ENCODE measurements around the gene RTP4.
"Not testable (repeated sequence)": the region's sequence is repeated elsewhere in the genome, so short reads cannot be mapped to it uniquely, and the experiment has no call there.

RTP4 gene

DNA sequence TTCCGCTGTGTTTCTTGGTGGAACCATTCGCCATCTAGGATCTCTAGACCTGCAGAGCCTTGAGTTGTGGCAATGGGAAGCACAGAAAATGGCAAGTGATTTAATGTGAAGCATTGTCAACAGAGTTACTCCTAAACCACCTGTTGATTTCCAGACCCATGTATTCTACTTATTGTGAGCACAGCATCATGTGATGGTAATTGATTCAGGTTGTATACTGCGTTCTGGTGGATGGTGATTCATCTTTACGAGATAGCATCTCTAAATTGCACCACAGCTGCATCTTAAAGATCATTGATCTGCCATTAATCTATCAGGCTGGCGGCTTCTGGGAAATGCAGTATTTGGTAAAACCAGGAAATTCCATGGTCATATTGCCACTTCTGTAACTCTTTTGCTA lies 7.4 kb downstream of the RTP4 start:
- DNase-seq = no peak

DNA sequence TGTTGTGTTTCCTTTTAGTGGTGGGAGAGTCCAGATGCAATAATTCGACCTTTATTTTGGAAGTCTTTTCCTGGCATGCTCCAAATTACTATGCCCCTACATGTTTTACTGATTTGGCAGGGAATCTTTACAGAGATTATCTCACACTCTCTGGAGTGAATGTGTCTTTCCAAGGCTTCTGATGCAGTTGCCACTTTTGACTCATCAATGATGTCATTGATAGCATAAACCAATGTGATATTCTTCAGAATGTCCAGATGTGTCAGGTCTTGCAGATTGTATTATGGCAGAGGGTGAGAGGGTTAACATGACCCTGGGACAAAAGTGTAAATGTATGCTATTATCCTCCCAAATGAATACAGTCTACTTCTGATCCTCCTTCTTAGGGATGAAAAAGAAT lies 9.7 kb downstream of the RTP4 start:
- no peak for DNase-seq

DNA sequence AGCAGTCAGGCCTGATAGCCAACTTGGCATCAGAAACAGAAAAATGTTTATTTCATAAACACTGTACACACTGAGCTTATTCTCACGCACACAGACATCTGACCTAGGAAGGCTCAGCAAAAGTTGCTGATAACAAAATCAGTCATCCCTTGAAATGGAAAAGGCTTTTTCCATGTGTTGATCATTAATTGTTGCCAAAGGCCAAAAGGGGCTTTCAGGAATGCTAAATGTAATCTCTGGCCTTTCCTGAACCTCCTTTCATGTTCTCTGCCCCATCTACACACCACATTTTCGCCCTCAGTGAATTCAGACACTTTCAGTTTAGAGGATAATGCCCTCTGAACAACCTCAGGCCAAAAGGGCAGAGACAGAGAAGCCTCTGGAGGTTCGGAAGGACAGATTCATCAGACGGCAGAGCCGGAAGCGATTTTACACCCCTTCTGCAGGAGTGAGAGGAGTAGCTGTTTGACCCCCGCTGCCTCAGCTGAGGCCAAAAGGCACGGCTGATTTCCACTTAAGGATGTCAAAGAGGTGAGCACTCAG lies 14.5 kb downstream of the RTP4 start:
- DNase-seq = no peak

DNA sequence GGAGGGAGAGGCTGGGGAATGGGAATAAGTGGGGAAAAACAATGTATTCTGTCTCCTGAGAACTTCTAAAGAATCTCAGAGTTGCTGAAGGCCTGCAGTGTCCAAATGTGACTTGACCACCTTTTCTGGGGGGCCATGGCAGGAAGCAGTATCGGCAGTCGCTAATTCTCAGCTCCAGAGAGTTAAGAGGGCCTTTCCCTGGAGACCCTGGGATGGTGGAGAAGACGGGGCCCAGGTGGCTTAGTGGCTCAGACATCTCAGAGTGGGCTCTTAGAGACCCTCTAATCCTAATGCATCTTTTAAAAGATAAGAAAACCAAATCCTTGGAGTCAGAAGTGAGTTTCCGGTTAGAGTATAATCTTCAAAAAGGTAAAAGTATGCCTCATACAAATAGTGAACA lies 15.1 kb downstream of the RTP4 start:
- no peak for DNase-seq

DNA sequence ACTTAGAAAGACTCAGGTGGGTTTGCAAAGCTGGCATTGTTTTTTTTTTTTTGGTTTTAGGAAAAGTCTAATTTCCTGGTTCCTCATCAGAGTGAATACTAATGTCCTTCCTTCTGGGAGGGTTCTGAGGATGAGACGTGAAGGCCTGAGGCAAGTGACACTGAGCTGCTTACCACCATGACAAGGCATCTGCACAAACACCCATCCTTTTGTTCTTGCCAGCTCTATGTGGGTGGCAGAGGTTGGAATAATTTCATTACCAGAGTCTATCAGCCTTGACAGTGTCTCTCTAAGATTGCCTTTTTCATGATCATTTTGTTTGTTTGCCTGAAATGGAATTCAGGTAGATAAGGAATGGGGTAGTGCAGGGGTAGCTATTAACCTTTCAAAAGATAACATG lies 17.1 kb downstream of the RTP4 start:
- no peak for DNase-seq

DNA sequence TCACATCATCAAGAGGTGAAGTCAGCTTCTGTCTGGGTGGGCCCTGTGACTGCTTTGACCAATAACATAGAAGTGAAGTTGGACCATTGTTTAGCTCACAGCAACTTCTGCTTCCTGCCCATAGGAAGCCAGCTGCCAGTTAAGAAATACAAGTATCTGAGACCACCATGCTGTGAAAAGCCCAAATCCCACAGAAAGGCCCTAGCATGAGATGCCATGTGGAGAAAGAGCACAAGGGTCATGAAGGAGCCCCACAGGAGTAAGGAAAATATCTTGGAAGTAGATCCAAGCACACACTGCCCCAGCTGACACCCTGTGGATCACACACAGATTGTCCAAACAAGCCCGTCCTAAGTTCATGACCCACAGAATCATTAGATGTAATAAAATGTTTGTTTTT lies 28.5 kb downstream of the RTP4 start:
- no peak for DNase-seq

DNA sequence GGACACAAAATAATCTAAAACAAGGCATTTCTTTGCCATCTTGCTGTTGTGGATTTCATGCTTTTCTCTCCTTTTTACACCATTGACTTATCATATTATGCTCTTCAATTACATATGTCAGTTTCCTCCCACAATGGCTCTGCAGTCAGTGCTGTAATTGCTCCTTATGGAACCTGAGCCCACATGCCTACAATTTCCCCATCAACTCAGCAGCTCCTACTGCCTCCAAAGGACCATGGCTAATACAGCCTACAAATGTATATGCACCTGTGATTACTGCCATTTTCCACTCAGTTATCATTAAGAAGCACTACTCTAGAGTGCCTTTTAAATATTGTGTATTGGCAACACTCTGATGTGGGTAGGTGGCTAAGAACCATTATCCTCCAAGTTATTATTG lies 30.8 kb downstream of the RTP4 start:
- no peak for DNase-seq

DNA sequence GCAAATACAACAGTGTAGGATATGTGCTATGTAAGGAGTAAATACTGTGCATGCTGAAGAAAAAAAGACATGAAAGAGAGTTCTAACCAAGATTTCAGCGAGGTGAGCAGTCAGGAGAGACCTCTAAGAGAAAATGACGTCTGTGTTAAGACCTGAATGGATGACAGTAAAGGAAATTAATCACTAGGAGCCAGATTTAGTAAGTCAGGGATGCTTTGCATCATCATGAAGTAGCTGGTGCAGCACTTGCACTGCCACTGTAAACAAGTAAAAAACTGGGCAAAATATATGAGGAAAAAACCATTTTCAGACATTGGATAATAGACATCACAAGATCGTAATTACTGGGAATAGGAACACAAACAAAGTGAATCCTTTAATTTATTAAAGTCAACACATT lies 32.6 kb downstream of the RTP4 start:
- no peak for DNase-seq

DNA sequence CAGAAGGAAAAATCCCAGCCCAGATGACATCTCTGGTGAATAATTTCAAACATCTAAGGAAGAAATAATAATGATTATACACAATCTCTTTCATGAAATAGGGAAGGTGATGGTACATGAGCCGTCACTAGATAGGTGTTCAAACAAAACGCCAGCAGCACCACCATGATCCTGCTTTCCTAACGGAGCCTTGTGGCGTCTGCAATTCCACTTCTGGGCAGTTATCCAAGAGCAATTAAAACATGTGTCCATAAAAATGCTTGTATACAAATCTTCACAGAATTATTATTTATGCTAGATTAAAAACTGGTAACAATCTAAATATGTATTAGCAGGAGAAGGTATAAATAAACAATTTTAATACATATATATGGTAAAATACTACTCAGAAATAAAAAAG lies 33.7 kb downstream of the RTP4 start:
- DNase-seq = no peak

DNA sequence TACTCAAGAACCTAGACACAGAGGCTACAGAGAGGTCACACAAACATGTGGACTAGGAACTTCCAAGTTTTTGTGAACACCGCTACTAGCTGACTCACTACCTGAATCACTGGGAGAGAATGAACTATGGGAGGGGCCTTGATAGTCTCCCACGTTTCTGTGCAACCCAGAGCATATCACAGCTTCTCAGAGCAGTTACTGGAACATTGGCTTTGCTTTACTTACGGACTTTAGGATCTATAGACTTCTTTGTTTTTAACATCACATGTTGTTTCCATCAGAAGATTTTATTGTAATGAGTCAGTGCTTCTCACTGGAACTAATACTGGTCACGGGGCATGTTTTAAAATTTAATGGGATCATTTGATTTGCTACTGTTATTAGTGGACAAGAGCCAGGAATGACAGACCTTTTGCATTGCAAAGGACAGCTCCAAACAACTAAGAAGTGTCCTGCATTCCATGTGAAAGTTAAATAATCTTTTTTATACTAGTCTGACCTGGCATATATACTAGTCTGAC lies 35.6 kb downstream of the RTP4 start:
- DNase-seq = no peak

DNA sequence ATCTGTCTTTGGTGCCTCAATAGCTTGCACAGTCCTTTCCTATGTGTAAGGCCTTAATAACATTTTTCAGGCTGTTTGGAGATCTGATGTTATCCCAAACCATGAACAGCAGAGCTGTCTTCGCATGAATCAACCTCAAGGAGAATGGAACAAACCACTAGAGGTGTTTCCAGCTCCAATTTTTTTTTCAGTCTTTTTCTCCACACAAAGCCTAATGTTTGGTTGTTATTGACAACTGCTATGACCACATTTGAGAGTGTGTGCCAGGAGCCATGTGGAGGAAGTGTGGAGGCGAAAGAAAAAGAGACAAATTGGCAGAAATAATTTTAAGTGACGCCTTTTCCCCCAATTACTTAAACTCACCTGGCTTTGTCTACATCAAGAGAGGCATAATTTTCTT lies 38.7 kb downstream of the RTP4 start:
- DNase-seq = no peak

DNA sequence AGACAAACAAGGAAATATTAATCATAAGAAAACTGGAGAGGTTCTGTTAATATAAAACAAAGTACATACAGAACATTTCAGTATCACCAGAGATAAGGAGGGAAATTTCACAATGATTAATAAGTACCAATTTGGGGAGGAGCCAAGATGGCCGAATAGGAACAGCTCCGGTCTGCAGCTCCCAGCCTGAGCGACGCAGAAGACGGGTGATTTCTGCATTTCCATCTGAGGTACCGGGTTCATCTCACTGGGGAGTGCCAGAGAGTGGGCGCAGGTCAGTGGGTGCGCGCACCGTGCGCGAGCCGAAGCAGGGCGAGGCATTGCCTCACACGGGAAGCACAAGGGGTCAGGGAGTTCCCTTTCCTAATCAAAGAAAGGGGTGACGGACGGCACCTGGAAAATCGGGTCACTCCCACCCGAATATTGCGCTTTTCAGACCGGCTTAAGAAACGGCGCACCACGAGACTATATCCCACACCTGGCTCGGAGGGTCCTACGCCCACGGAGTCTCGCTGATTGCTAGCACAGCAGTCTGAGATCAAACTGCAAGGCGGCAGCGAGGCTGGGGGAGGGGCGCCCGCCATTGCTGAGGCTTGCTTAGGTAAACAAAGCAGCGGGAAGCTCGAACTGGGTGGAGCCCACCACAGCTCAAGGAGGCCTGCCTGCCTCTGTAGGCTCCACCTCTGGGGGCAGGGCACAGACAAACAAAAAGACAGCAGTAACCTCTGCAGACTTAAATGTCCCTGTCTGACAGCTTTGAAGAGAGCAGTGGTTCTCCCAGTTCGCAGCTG lies 44.0 kb downstream of the RTP4 start:
- DNase-seq = not testable (repeated sequence)
